COLO829 (cell line): ENCODE data around the gene WNT1.

Experiments
- DNase-seq: peaks from one replicate; pipeline ENCODE4 v3.0.0; 2012; ENCODE audit warnings: low spot score

WNT1 gene

GRCh38 chr12:48961801-48962200, 16.3 kb upstream of the WNT1 start:
- no peak for DNase-seq

- no peak for DNase-seq
Observed at GRCh38 chr12:48965298-48965838, 12.8 kb upstream of the WNT1 start.

GRCh38 chr12:48966177-48966895, 11.8 kb upstream of the WNT1 start:
- no peak for DNase-seq

GRCh38 chr12:48967991-48968390, 10.1 kb upstream of the WNT1 start:
- DNase-seq, result no peak

GRCh38 chr12:48968467-48968866, 9.7 kb upstream of the WNT1 start:
- DNase-seq, result no peak

GRCh38 chr12:48969160-48969771, 8.9 kb upstream of the WNT1 start:
- DNase-seq, result no peak

GRCh38 chr12:48969833-48970701, 8.1 kb upstream of the WNT1 start:
- no peak for DNase-seq

- no peak for DNase-seq
Observed at GRCh38 chr12:48970702-48971334, 7.3 kb upstream of the WNT1 start.

- DNase-seq, result no peak
Observed at GRCh38 chr12:48972213-48972951, 5.7 kb upstream of the WNT1 start.

- DNase-seq, result no peak
Observed at GRCh38 chr12:48972952-48973483, 5.1 kb upstream of the WNT1 start.

GRCh38 chr12:48973531-48973930, 4.6 kb upstream of the WNT1 start:
- DNase-seq, result no peak

GRCh38 chr12:48973941-48974673, 4.0 kb upstream of the WNT1 start:
- DNase-seq, result no peak

GRCh38 chr12:48977290-48978281, 536 bp upstream of the WNT1 start:
- DNase-seq, result no peak

GRCh38 chr12:48978741-48979601, 849 bp downstream of the WNT1 start:
- no peak for DNase-seq

GRCh38 chr12:48979602-48980388, 1.7 kb downstream of the WNT1 start:
- no peak for DNase-seq

GRCh38 chr12:48980389-48980952, 2.3 kb downstream of the WNT1 start:
- no peak for DNase-seq
